HG02885 (cell line): ENCODE measurements around the gene CD53.
A peak's percentile ranks its signal among the peaks of the same experiment; 100 is the strongest.

Source experiments
- ATAC-seq: cut with Tn5 transposase; IDR thresholded peaks from one replicate; pipeline ENCODE4 v1.9.1; 2021; ENCODE audit warnings: mild to moderate bottlenecking; ENCODE audit not compliant: unreplicated experiment, poor library complexity

CD53 gene

GRCh38 chr1:110875216-110875731 lies 2.3 kb downstream of the CD53 start:
- ATAC-seq = peak; percentile 52

- ATAC-seq = no peak
These were observed 3.9 kb downstream of the CD53 start for GRCh38 chr1:110876748-110877341.

- ATAC-seq = no peak
These were observed 4.4 kb downstream of the CD53 start for GRCh38 chr1:110877364-110877763.

- ATAC-seq = no peak
These were observed 4.8 kb downstream of the CD53 start for GRCh38 chr1:110877776-110878175.

- ATAC-seq = no peak
These were observed 5.6 kb downstream of the CD53 start for GRCh38 chr1:110878591-110878990.

GRCh38 chr1:110878993-110879392 lies 6.0 kb downstream of the CD53 start:
- ATAC-seq = no peak

- ATAC-seq = peak; percentile 58
These were observed 7.0 kb downstream of the CD53 start for GRCh38 chr1:110879758-110880606.

- no peak for ATAC-seq
These were observed 7.9 kb downstream of the CD53 start for GRCh38 chr1:110880708-110881374.

GRCh38 chr1:110888049-110888448 lies 15.1 kb downstream of the CD53 start:
- ATAC-seq = no peak

GRCh38 chr1:110888641-110889040 lies 15.7 kb downstream of the CD53 start:
- no peak for ATAC-seq

GRCh38 chr1:110890474-110891196 lies 17.7 kb downstream of the CD53 start:
- no peak for ATAC-seq

- no peak for ATAC-seq
These were observed 21.1 kb downstream of the CD53 start for GRCh38 chr1:110893908-110894490.

- no peak for ATAC-seq
These were observed 23.1 kb downstream of the CD53 start for GRCh38 chr1:110896090-110896489.

GRCh38 chr1:110897681-110898080 lies 24.7 kb downstream of the CD53 start:
- no peak for ATAC-seq

- no peak for ATAC-seq
These were observed 25.9 kb downstream of the CD53 start for GRCh38 chr1:110898734-110899457.

GRCh38 chr1:110899458-110899843 lies 26.5 kb downstream of the CD53 start:
- ATAC-seq = no peak

- no peak for ATAC-seq
These were observed 30.0 kb downstream of the CD53 start for GRCh38 chr1:110902820-110903463.

- no peak for ATAC-seq
These were observed 31.0 kb downstream of the CD53 start for GRCh38 chr1:110903853-110904500.

- ATAC-seq = no peak
These were observed 39.8 kb downstream of the CD53 start for GRCh38 chr1:110912784-110913183.
